HG03432 (cell line): Measurements from ENCODE around the gene NID2.
A peak's percentile ranks its signal among the peaks of the same experiment; 100 is the strongest.

Source experiments
- ATAC-seq: cut with Tn5 transposase; IDR thresholded peaks from one replicate; pipeline ENCODE4 v1.9.1; 2021; ENCODE audit warnings: mild to moderate bottlenecking, moderate library complexity; ENCODE audit not compliant: unreplicated experiment

Gene NID2

GRCh38 chr14:52080158-52080800 is 11.4 kb upstream of the NID2 start:
- no peak for ATAC-seq

- no peak for ATAC-seq
Observed at GRCh38 chr14:52079239-52079959, 10.5 kb upstream of the NID2 start.

GRCh38 chr14:52078721-52079120 is 9.9 kb upstream of the NID2 start:
- no peak for ATAC-seq

GRCh38 chr14:52078095-52078531 is 9.3 kb upstream of the NID2 start:
- ATAC-seq = no peak

GRCh38 chr14:52077256-52077979 is 8.6 kb upstream of the NID2 start:
- ATAC-seq = no peak

GRCh38 chr14:52076334-52076733 is 7.5 kb upstream of the NID2 start:
- no peak for ATAC-seq

GRCh38 chr14:52075371-52075770 is 6.5 kb upstream of the NID2 start:
- ATAC-seq = no peak

- no peak for ATAC-seq
Observed at GRCh38 chr14:52073251-52073650, 4.4 kb upstream of the NID2 start.

GRCh38 chr14:52072266-52072780 is 3.5 kb upstream of the NID2 start:
- no peak for ATAC-seq

- no peak for ATAC-seq
Observed at GRCh38 chr14:52071675-52072074, 2.8 kb upstream of the NID2 start.

- ATAC-seq = no peak
Observed at GRCh38 chr14:52070051-52070431, 1.2 kb upstream of the NID2 start.

GRCh38 chr14:52069307-52070050 is 620 bp upstream of the NID2 start:
- ATAC-seq = peak; percentile 42

- ATAC-seq = peak; percentile 35
Observed at GRCh38 chr14:52067873-52068614, 815 bp downstream of the NID2 start.

- ATAC-seq = no peak
Observed at GRCh38 chr14:52064174-52064573, 4.7 kb downstream of the NID2 start.

GRCh38 chr14:52063052-52063462 is 5.8 kb downstream of the NID2 start:
- ATAC-seq = no peak

GRCh38 chr14:52061890-52062289 is 7.0 kb downstream of the NID2 start:
- no peak for ATAC-seq

GRCh38 chr14:52061390-52061789 is 7.5 kb downstream of the NID2 start:
- no peak for ATAC-seq

GRCh38 chr14:52060080-52060479 is 8.8 kb downstream of the NID2 start:
- no peak for ATAC-seq

- no peak for ATAC-seq
Observed at GRCh38 chr14:52059649-52060048, 9.2 kb downstream of the NID2 start.

GRCh38 chr14:52058341-52058740 is 10.5 kb downstream of the NID2 start:
- ATAC-seq = no peak
